K562 treated with DMSO at 1 percent for 12 hours (cell line): ENCODE data around the gene MRFAP1. TPM values are rescaled to one million over a fixed set of nuclear protein-coding genes. Genes with fewer than 3 reads are reported as not detected.

ENCODE experiments used
- total RNA-seq: library from RNA; unstranded; fragments of 300-600 nt; gene quantifications from 2 replicates; pipeline ENCODE4 v1.2.3, GENCODE V29; 2022; ENCODE audit not compliant: insufficient read depth

The MRFAP1 gene
- 346 and 408 TPM in 2 replicates for total RNA-seq

GRCh38 chr4:6640292-6641163, at the start of gene MRFAP1:
MRFAP1 (plus strand) TSS chr4:6640685; CDS start chr4:6640863, 178 bp downstream.

Other genes starting within 250 kb of the MRFAP1 start
- gene PPP2R2C, start 168.1 kb upstream of the MRFAP1 start, total RNA-seq = not detected in 2 replicates
- 6.6 and 30.3 TPM in 2 replicates for gene MAN2B2, start 65.5 kb upstream of the MRFAP1 start, total RNA-seq
- 77.1 and 186 TPM in 2 replicates for gene S100P, start 53.2 kb downstream of the MRFAP1 start, total RNA-seq
- 73.5 and 101 TPM in 2 replicates for gene MRFAP1L1, start 69.2 kb downstream of the MRFAP1 start, total RNA-seq
- gene BLOC1S4, start 75.5 kb downstream of the MRFAP1 start, total RNA-seq = 36.1 and 37.4 TPM in 2 replicates
- gene KIAA0232, start 142.0 kb downstream of the MRFAP1 start, total RNA-seq = 4.3 and 22.8 TPM in 2 replicates